Endothelial cell of umbilical vein (primary cell): ENCODE measurements around the gene OLFM1. TPM values are rescaled to one million over a fixed set of nuclear protein-coding genes. Genes with fewer than 3 reads are reported as not detected.

Experiments used
- BruUV-seq: library from RNA; stranded (reverse); fragments of 400-500 nt; replicated peaks from 2 replicates; lab custom pipeline; 2021; lab: Mats Ljungman, UMichigan
- CTCF ChIA-PET: fragments of 300-600, 350-600 bp; sonication (Branson Sonifier 250); formaldehyde crosslinking; loops from one replicate; lab custom pipeline; 2021; ENCODE audit warnings: antibody characterized with exemption, inconsistent platforms; lab: Charles Lee
- POLR2A ChIA-PET: fragments of 300-600, 350-600 bp; sonication (Branson Sonifier 250); formaldehyde crosslinking; loops from one replicate; lab custom pipeline; 2021; ENCODE audit warnings: antibody characterized with exemption, inconsistent platforms; lab: Charles Lee
- DNase-seq: peaks from one replicate; pipeline ENCODE4 v3.0.0-alpha.2; 2011; ENCODE audit warnings: low read depth, low spot score
- FAIRE-seq: peaks from 2 replicates; lab custom pipeline; 2011; peaks lifted over from hg19 to GRCh38; lab: Jason Lieb, UNC
- H2AFZ ChIP-seq: 2 replicates; pipeline ENCODE4 v1.6.0; 2012; ENCODE audit warnings: low read depth, low read length, control low read depth, inconsistent platforms
- H3K27ac ChIP-seq: 2 replicates; pipeline ENCODE4 v1.5.1; 2011; ENCODE audit warnings: low read depth, mild to moderate bottlenecking, control low read depth, low read length, moderate library complexity; ENCODE audit not compliant: insufficient read depth
- H3K27me3 ChIP-seq, 2 experiments: 2 replicates each; pipeline versions ENCODE4 v1.6.0 to v1.6.1; 2011; ENCODE audit warnings: low read length in 2 of 2, mixed read lengths in 1 of 2; ENCODE audit not compliant: control insufficient read depth in 2 of 2, insufficient read depth in 2 of 2
- H3K36me3 ChIP-seq, 2 experiments: 2 replicates in 1 of 2; 3 replicates in 1 of 2; pipeline ENCODE4 v1.5.1; 2011; ENCODE audit warnings: low read length in 2 of 2, mild to moderate bottlenecking in 1 of 2, moderate library complexity in 1 of 2; ENCODE audit not compliant: control insufficient read depth in 2 of 2, insufficient read depth in 2 of 2; ENCODE audit errors: extremely low read depth in 1 of 2
- H3K4me1 ChIP-seq: 3 replicates; pipeline ENCODE4 v1.5.1; 2011; ENCODE audit warnings: mild to moderate bottlenecking, low read length; ENCODE audit not compliant: control insufficient read depth, insufficient read depth; ENCODE audit errors: extremely low read depth
- H3K4me2 ChIP-seq: 2 replicates; pipeline ENCODE4 v1.6.1; 2011; ENCODE audit warnings: low read length, control low read depth, mixed read lengths; ENCODE audit not compliant: insufficient read depth
- H3K4me3 ChIP-seq, 3 experiments: fragments of 200-600 bp in 1 of 3; sonication (generic), shearing (Covaris generic) in 1 of 3; replicated peaks in 1 of 3; 2 replicates each; pipeline ENCODE4 v1.5.1; 2011 to 2016; ENCODE audit warnings: control low read depth in 3 of 3, low read length in 3 of 3, mild to moderate bottlenecking in 2 of 3, inconsistent platforms in 1 of 3, low read depth in 1 of 3, moderate library complexity in 1 of 3; ENCODE audit not compliant: insufficient read depth in 1 of 3
- H3K79me2 ChIP-seq: 2 replicates; pipeline ENCODE4 v1.6.0; 2012; ENCODE audit warnings: low read length, inconsistent platforms; ENCODE audit not compliant: control insufficient read depth, insufficient read depth
- H3K9ac ChIP-seq: replicated peaks from 2 replicates; pipeline ENCODE3; 2011; ENCODE audit warnings: low read length, control low read depth; ENCODE audit not compliant: insufficient read depth; ENCODE audit errors: extremely low read depth
- H3K9me1 ChIP-seq: replicated peaks from 3 replicates; pipeline ENCODE4 v1.6.0; 2011; ENCODE audit warnings: mild to moderate bottlenecking, low read length; ENCODE audit not compliant: control insufficient read depth, insufficient read depth; ENCODE audit errors: extremely low read depth
- H3K9me3 ChIP-seq: replicated peaks from 2 replicates; pipeline ENCODE4 v1.5.1; 2012; ENCODE audit warnings: low read length, inconsistent platforms; ENCODE audit not compliant: control insufficient read depth, insufficient read depth
- H4K20me1 ChIP-seq: replicated peaks from 2 replicates; pipeline ENCODE3; 2011; ENCODE audit warnings: mild to moderate bottlenecking, low read length; ENCODE audit not compliant: control insufficient read depth, insufficient read depth; ENCODE audit errors: extremely low read depth
- CTCF ChIP-seq, 2 donors: IDR thresholded peaks; 1 replicate in 1 of 2; 2 replicates in 1 of 2; pipeline ENCODE4 v1.5.1; 2011; ENCODE audit warnings: low read length in 2 of 2, mild to moderate bottlenecking in 2 of 2, moderate library complexity in 2 of 2, control low read depth in 1 of 2, inconsistent platforms in 1 of 2, low read depth in 1 of 2; ENCODE audit not compliant: insufficient read depth in 1 of 2; ENCODE audit errors: extremely low read depth in 1 of 2
- EZH2 ChIP-seq: IDR thresholded peaks from 2 replicates; pipeline ENCODE4 v1.6.1; 2012; ENCODE audit warnings: borderline replicate concordance, low read depth, mild to moderate bottlenecking, moderate library complexity, low read length, inconsistent platforms; ENCODE audit not compliant: severe bottlenecking
- FOS ChIP-seq: IDR thresholded peaks from 2 replicates; pipeline ENCODE4 v1.6.1; 2011; ENCODE audit warnings: mild to moderate bottlenecking, low read length, moderate library complexity, borderline replicate concordance; ENCODE audit not compliant: insufficient read depth
- GATA2 ChIP-seq: IDR thresholded peaks from 2 replicates; pipeline ENCODE4 v1.7.0; 2011; ENCODE audit warnings: low read depth, mild to moderate bottlenecking, moderate library complexity, mixed read lengths, low read length; ENCODE audit not compliant: insufficient read length, insufficient read depth
- JUN ChIP-seq: IDR thresholded peaks from 2 replicates; pipeline ENCODE4 v1.6.1; 2011; ENCODE audit warnings: borderline replicate concordance, low read depth; ENCODE audit not compliant: insufficient read length, insufficient read depth
- MAX ChIP-seq: IDR thresholded peaks from 2 replicates; pipeline ENCODE4 v1.6.1; 2011; ENCODE audit not compliant: insufficient read depth, insufficient read length
- MYC ChIP-seq: IDR thresholded peaks from one replicate; pipeline ENCODE4 v1.6.1; 2011; ENCODE audit warnings: mild to moderate bottlenecking, low read depth, low read length
- POLR2A ChIP-seq: IDR thresholded peaks from 2 replicates; pipeline ENCODE4 v1.6.1; 2012; ENCODE audit warnings: low read depth, mild to moderate bottlenecking, control low read depth, low read length
- POLR2AphosphoS5 ChIP-seq: IDR thresholded peaks from 2 replicates; pipeline ENCODE4 v1.6.1; 2012; ENCODE audit warnings: low read depth, mild to moderate bottlenecking, control low read depth, low read length, moderate library complexity; ENCODE audit not compliant: insufficient read depth
- dilution Hi-C: fragments of 300-500 bp; cut with MboI; formaldehyde crosslinking; loops from one replicate; pipeline ENCODE4 v1.15.0; 2019; ENCODE audit warnings: low sequenced_read_pairs; ENCODE audit not compliant: extremely low pct_ligation_motif_present
- intact Hi-C: fragments of 100-400 bp; cut with micrococcal nuclease; formaldehyde crosslinking; loops from one replicate; pipeline ENCODE4 v1.10.0; 2022
- polyA plus RNA-seq, 4 experiments: library from polyadenylated mRNA; depleted of rRNA in 3 of 4; stranded (reverse) in 3 of 4; unstranded in 1 of 4; fragments of >200 nt; gene quantifications; 2 replicates each; pipeline versions ENCODE4 v1.2.1 to v1.2.3, GENCODE V29; 2011 to 2012; ENCODE audit warnings: missing spikeins in 1 of 4
- total RNA-seq: library from RNA; stranded (reverse); gene quantifications from 2 replicates; pipeline ENCODE4 v1.2.3, GENCODE V29; 2021

Gene OLFM1
- total and polyA plus RNA-seq, 2 donors (not counting 3 experiments of a cell fraction or from before 2014, with no cell fraction given) = 0.07 to 0.95 TPM

GRCh38 chr9:135086597-135087488 lies 625 bp upstream of the OLFM1 start:
- H3K4me1 ChIP-seq = no peaks in the 10 kb centered on the region
- DNase-seq (no peak), FAIRE-seq (no peak)
- CTCF ChIA-PET = interaction anchor here (1.4 to 4.4 kb wide), 4 partner anchors 8 to 328 kb away, joined by 4 to 39 read pairs (median 6); no protein-coding TSS in a partner anchor
- H3K27ac ChIP-seq = no peak overlapping the region
- TF ChIP-seq CTCF (IDR thresholded peaks at IDR 0.05; ENCODE audit: extremely low read depth in 1 of 2, insufficient read depth in 1 of 2, low read depth in 1 of 2, low read length in 2 of 2) (no peak), JUN (no peak), EZH2 (no peak), POLR2A (no peak), MYC (no peak), GATA2 (no peak), MAX (no peak), FOS (no peak), POLR2AphosphoS5 (no peak)
- no peaks in the 10 kb centered on the region for H3K79me2 ChIP-seq
- intact Hi-C loops (loop anchor here (1.0 to 10.0 kb wide), 4 partner anchors 312 to 638 kb away; no protein-coding TSS in a partner anchor), dilution Hi-C loops (no loop called here)
- H3K4me3 ChIP-seq = no peak overlapping the region
- no peak overlapping the region for H3K4me2 ChIP-seq
- no TSS peak for BruUV-seq
- no peaks in the 10 kb centered on the region for H3K9me1 ChIP-seq
- H2AFZ ChIP-seq = no peak overlapping the region
- H3K36me3 ChIP-seq = no peaks in the 10 kb centered on the region
- no peak overlapping the region for H3K9ac ChIP-seq
- no peaks in the 10 kb centered on the region for H4K20me1 ChIP-seq
- H3K9me3 ChIP-seq = no peaks in the 10 kb centered on the region
- POLR2A ChIA-PET = no interaction called here
- H3K27me3 ChIP-seq = peaks cover 15% of the 10 kb centered on the region in 2 experiments
